Liver (tissue), 9 donors: ENCODE measurements around the gene ATP10A. TPM values are rescaled to one million over a fixed set of nuclear protein-coding genes. Genes with fewer than 3 reads are reported as not detected.

Source experiments
- DNase-seq: peaks from one replicate; pipeline ENCODE4 v3.0.0-alpha.2; 2017; ENCODE audit warnings: low spot score
- H3K27ac ChIP-seq, 2 donors: one replicate each; pipeline ENCODE4 v1.7.0; 2013; ENCODE audit warnings: inconsistent platforms in 2 of 2, low read length in 2 of 2, control low read depth in 1 of 2, low read depth in 1 of 2, mild to moderate bottlenecking in 1 of 2
- H3K27me3 ChIP-seq, 4 donors: one replicate each; pipeline versions ENCODE4 v1.6.1 to v1.7.0; 2013; ENCODE audit warnings: low read length in 3 of 4, inconsistent platforms in 1 of 4, mild to moderate bottlenecking in 1 of 4, moderate library complexity in 1 of 4; ENCODE audit not compliant: control insufficient read depth in 4 of 4, insufficient read depth in 4 of 4
- H3K36me3 ChIP-seq, 4 donors: one replicate each; pipeline versions ENCODE4 v1.6.1 to v1.7.0; 2013; ENCODE audit warnings: low read length in 3 of 4, mild to moderate bottlenecking in 3 of 4, low read depth in 1 of 4, moderate library complexity in 1 of 4; ENCODE audit not compliant: control insufficient read depth in 4 of 4, insufficient read depth in 3 of 4
- H3K4me1 ChIP-seq, 4 donors: one replicate each; pipeline versions ENCODE4 v1.6.1 to v1.7.0; 2013; ENCODE audit warnings: low read length in 3 of 4, mild to moderate bottlenecking in 3 of 4, moderate library complexity in 1 of 4; ENCODE audit not compliant: control insufficient read depth in 4 of 4, insufficient read depth in 4 of 4
- H3K4me3 ChIP-seq, 3 donors: one replicate each; pipeline versions ENCODE4 v1.6.1 to v1.7.0; 2013; ENCODE audit warnings: low read length in 3 of 3, control low read depth in 1 of 3, low read depth in 1 of 3, mild to moderate bottlenecking in 1 of 3
- H3K9ac ChIP-seq, 2 donors: one replicate each; pipeline ENCODE4 v1.7.0; 2013; ENCODE audit warnings: low read length in 2 of 2, mild to moderate bottlenecking in 2 of 2, moderate library complexity in 2 of 2, control low read depth in 1 of 2, low read depth in 1 of 2
- H3K9me3 ChIP-seq, 4 donors: one replicate each; pipeline versions ENCODE4 v1.6.1 to v1.7.0; 2013; ENCODE audit warnings: low read length in 3 of 4; ENCODE audit not compliant: control insufficient read depth in 4 of 4
- ATF3 ChIP-seq: IDR thresholded peaks from 2 replicates; pipeline ENCODE4 v1.6.1; 2016; ENCODE audit warnings: antibody characterized with exemption
- CTCF ChIP-seq: fragments of 150-350 bp; IDR thresholded peaks from 2 replicates; pipeline ENCODE4 v1.5.1; 2017; ENCODE audit warnings: improper control_type of control experiment, low read depth, low read length; ENCODE audit not compliant: missing input control
- EGR1 ChIP-seq, 2 donors: IDR thresholded peaks; 2 replicates each; pipeline ENCODE4 v1.6.1; 2016 to 2018; ENCODE audit warnings: antibody characterized with exemption in 2 of 2, low read depth in 2 of 2
- FOXA1 ChIP-seq: IDR thresholded peaks from 2 replicates; pipeline ENCODE4 v1.6.1; 2016; ENCODE audit warnings: antibody characterized with exemption
- FOXA2 ChIP-seq: IDR thresholded peaks from 2 replicates; pipeline ENCODE4 v1.6.1; 2016; ENCODE audit warnings: antibody characterized with exemption
- GABPA ChIP-seq, 2 donors: IDR thresholded peaks in 1 of 2; conservative IDR thresholded peaks in 1 of 2; 2 replicates each; pipeline ENCODE4 v1.6.1; 2016; ENCODE audit warnings: antibody characterized with exemption in 2 of 2, mild to moderate bottlenecking in 1 of 2, moderate library complexity in 1 of 2
- HNF4A ChIP-seq, 2 donors: conservative IDR thresholded peaks; 2 replicates each; pipeline ENCODE4 v1.6.1; 2016; ENCODE audit warnings: antibody characterized with exemption in 2 of 2, mild to moderate bottlenecking in 2 of 2
- HNF4G ChIP-seq: IDR thresholded peaks from 2 replicates; pipeline ENCODE4 v1.6.1; 2016; ENCODE audit warnings: antibody characterized with exemption
- MAX ChIP-seq: IDR thresholded peaks from 2 replicates; pipeline ENCODE4 v1.6.1; 2016; ENCODE audit warnings: antibody characterized with exemption
- RAD21 ChIP-seq, 2 donors: IDR thresholded peaks; 2 replicates each; pipeline ENCODE4 v1.6.1; 2016; ENCODE audit warnings: antibody characterized with exemption in 2 of 2, mild to moderate bottlenecking in 2 of 2
- REST ChIP-seq: IDR thresholded peaks from 2 replicates; pipeline ENCODE4 v1.6.1; 2016; ENCODE audit warnings: antibody characterized with exemption, mild to moderate bottlenecking
- RXRA ChIP-seq, 2 donors: IDR thresholded peaks; 2 replicates each; pipeline ENCODE4 v1.6.1; 2017 to 2018; ENCODE audit warnings: antibody characterized with exemption in 2 of 2, mild to moderate bottlenecking in 1 of 2
- SP1 ChIP-seq: IDR thresholded peaks from 2 replicates; pipeline ENCODE4 v1.6.1; 2018; ENCODE audit warnings: antibody characterized with exemption, mild to moderate bottlenecking
- TAF1 ChIP-seq: conservative IDR thresholded peaks from 2 replicates; pipeline ENCODE4 v1.6.1; 2016; ENCODE audit warnings: antibody characterized with exemption, mild to moderate bottlenecking
- YY1 ChIP-seq: IDR thresholded peaks from 2 replicates; pipeline ENCODE4 v1.6.1; 2016; ENCODE audit warnings: antibody characterized with exemption, mild to moderate bottlenecking
- ZBTB33 ChIP-seq: IDR thresholded peaks from 2 replicates; pipeline ENCODE4 v1.6.1; 2016; ENCODE audit warnings: antibody characterized with exemption
- WGBS: extraction: QIAGEN DNeasy Blood & Tissue Kit; methylation state at CpG from one replicate; pipeline ENCODE4 v1.1.7; 2013; 5-methylcytosine and 5-hydroxymethylcytosine counted together
- polyA plus RNA-seq, 2 donors: library from polyadenylated mRNA; stranded (reverse) in 1 of 2; unstranded in 1 of 2; fragments of 200-250 nt in 1 of 2; fragments of >200 nt in 1 of 2; fragmentation: Nextera tagmentation in 1 of 2; extraction: Ambion mirVana in 1 of 2; gene quantifications; one replicate each; pipeline versions ENCODE4 v1.2.1 to v1.2.3, GENCODE V29; 2013 to 2015
- total RNA-seq, 2 donors: library from RNA; depleted of rRNA; stranded (reverse); fragments of >200 nt; gene quantifications; one replicate each; pipeline ENCODE4 v1.2.3, GENCODE V29; 2014
- donor health status: healthy.
- donor health status: healthy.
- donor health status: healthy.
- donor health status: healthy.
- donor health status: healthy.

ATP10A gene
- total and polyA plus RNA-seq, 4 donors, result 0.22 to 1.8 (median 0.39) TPM

- Histone ChIP-seq H3K27me3 (peaks cover 0 to 3% (median 0%) of the 10 kb centered on the region in 4 donors), H3K9ac (no peak overlapping the region), H3K4me1 (no peaks in the 10 kb centered on the region), H3K9me3 (no peaks in the 10 kb centered on the region), H3K27ac (no peak overlapping the region), H3K4me3 (no peak overlapping the region), H3K36me3 (no peaks in the 10 kb centered on the region)
- 80% methylated on average over 8 of the region's 8 CpGs for WGBS
- no peak for DNase-seq
- TF ChIP-seq SP1 (no peak), MAX (no peak), ZBTB33 (no peak), FOXA1 (no peak), YY1 (no peak), TAF1 (no peak), EGR1 (IDR thresholded peaks at IDR 0.05; ENCODE audit: low read depth in 2 of 2) (no peak), CTCF (no peak), HNF4G (no peak), RXRA (IDR thresholded peaks at IDR 0.05) (no peak), ATF3 (no peak), REST (no peak), HNF4A (conservative IDR thresholded peaks at IDR 0.05) (no peak), FOXA2 (no peak), RAD21 (IDR thresholded peaks at IDR 0.05) (no peak)
Measured at GRCh38 chr15:25675396-25675795, 187.7 kb downstream of the ATP10A start.

- no peak overlapping the region for H3K9ac ChIP-seq
- no peaks in the 10 kb centered on the region for H3K36me3 ChIP-seq
- H3K4me1 ChIP-seq, result no peaks in the 10 kb centered on the region
- no peak overlapping the region for H3K27ac ChIP-seq
- H3K9me3 ChIP-seq, result no peaks in the 10 kb centered on the region
- no peak overlapping the region for H3K4me3 ChIP-seq
- 84% methylated on average over 12 of the region's 12 CpGs for WGBS
- H3K27me3 ChIP-seq, result peaks cover 0 to 3% (median 0%) of the 10 kb centered on the region in 4 donors
- no peak for TF ChIP-seq GABPA (IDR thresholded peaks at IDR 0.05 in 1 of 2, conservative IDR thresholded peaks at IDR 0.05 in 1 of 2)
- DNase-seq, result no peak
Measured at GRCh38 chr15:25674913-25675312, 188.2 kb downstream of the ATP10A start.
